HL-60/S4 treated with retinoic acid at 250 ng/mL for 4 days and 3 days (cell line): ENCODE measurements around the gene NEK6.

Experiments used
- in situ Hi-C: fragments of 300-500 bp; cut with MboI; formaldehyde crosslinking; loops from 2 replicates; pipeline ENCODE4 v1.7.0; 2022; ENCODE audit warnings: low sequenced_read_pairs

NEK6 gene

DNA sequence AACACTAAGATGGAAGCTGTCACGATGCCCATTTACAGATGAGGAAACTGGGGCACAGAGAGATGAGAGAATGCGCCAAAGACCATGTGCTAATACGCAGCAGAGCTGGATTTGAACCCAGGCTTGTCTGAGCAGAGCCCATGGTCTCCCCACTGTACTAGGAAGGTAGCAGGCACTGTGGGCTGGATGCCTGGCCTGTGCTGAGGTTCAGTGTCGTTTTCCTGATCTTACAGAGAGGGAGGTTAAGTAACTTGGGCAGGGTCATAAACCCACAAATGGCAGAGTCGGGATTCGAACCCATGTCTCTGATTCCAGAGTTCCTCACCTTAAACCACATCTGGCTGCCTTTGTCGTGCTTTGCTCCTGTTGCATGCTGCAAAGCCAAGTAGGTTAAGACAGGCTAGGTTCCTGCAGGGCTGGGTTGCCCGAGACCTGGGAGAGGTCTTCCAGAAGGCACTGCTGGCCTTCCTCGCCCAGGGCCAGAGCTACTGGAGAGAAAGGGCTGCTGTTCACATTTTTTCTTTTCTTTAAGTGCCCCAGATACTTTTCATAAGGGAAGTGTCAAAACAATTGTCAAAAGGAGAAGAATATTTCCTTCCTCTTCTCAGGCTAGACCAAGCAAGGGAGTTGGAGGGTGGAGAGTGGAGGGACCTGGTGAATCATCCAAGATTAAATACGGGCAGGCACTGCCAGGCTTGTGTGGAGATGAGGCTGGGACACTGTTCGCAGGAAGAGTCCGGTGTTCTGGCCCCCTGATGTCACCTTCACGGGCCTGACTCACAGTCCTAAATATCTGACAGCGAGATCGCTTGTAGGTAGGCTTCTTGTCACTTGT lies 3.2 kb downstream of the NEK6 start:
- in situ Hi-C loops, result no loop called here

DNA sequence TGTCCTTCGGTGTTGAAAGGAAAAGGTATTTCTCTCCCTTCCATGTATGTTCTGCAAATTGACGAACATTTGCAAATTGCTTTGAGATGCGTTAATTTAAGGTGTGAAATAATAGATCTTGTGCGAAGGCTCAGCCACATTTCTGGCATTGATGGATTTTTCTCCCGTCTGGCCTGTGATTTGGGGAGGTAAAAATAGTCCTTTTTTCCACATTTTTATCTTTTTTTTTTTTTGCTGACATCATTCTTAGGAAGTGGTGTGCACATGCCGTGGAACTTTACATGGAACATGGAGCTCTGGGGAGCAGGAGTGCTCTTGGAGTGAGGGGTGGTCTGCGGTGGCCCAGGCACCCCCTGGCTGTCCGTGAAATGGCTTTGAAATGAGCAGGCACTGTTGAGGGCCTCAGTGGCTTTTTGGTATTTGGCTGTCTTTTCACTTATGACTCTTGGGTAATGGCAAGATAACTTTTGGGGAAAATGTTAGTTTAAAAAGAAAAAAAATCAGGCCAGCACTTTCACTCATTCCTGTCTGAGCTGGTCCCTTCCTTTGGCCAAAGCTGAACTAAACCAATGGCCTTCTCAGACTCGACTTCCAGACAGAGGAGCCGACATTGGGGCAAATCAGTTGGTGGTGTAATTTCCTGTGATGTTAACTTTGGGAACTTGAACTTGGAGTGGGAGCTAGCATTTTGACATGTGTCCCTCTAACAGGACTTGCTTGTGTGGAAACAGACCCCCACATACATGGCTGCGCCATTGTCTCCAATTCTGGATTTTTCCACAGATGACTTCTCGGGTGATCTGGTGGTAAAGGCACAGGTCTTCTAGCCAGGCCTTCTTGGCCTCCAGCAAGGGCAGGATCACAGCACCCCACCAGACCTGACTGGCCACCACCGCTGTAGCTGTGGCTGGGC lies 4.2 kb downstream of the NEK6 start:
- in situ Hi-C loops, result no loop called here

DNA sequence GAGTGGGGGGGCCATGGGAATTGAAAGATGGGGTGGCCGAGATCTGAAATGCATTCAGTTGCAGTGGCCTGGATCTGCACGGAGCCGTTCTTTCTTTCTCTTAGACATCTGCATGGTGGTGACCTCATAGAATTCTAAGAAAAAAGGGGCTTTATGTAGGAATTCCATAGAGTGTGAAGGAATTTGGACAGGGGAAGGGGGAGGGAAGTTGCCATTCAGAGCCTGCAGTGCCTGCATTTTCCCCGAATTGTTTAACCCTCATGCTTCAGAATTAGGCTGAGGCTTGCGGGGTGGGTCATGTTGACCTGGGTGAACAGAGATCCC lies 4.9 kb downstream of the NEK6 start:
- in situ Hi-C loops, result no loop called here

DNA sequence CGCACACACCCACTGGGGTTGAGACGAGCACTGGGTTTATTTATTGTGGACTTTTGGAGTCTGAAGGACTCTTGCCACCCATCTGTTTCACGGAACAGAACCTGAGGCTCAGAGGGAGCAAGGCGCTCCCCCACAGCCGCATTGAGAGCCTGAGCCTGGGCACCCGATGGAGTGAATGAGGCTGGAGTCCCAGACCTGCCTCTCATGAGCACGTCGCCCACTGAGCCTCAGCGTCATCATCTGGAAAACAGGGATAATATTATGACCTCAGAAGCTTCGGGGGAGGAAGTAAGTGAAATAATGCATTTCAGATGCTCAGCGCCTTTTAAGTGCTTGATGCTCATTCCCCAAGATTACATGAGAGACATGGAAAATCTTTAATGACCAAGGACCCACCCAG lies 5.5 kb downstream of the NEK6 start:
- in situ Hi-C loops, result no loop called here

DNA sequence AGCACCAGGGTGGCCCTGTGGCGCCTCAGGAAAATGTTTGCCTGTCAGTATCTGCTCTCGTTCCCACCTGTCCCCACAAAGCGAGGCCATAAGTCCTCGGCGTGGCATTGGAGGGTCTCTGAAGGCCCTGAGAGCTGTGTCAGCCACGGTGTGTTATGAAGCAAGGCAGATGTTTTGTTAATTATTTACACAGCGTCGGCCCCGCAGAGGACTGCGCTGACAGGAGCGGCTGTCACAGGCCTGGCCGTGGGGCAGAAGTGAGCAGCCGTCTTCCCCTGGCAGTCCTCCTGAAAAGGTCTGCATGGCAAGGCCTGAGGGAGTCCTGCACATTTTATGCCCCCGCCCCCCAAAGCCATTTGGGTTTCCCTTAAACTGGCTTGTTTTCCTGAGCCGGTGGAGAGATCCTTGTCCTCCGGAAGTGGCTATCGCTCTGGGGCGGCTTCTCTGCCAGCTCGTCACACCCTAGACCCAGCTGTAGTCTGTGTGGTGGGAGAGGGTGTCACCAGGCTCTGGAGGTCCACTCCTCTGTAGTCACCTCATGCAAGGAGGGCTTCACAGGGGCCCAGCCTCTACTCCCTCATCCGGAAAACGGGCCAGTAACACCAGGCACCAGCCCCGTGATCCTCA lies 6.2 kb downstream of the NEK6 start:
- in situ Hi-C loops, result no loop called here

DNA sequence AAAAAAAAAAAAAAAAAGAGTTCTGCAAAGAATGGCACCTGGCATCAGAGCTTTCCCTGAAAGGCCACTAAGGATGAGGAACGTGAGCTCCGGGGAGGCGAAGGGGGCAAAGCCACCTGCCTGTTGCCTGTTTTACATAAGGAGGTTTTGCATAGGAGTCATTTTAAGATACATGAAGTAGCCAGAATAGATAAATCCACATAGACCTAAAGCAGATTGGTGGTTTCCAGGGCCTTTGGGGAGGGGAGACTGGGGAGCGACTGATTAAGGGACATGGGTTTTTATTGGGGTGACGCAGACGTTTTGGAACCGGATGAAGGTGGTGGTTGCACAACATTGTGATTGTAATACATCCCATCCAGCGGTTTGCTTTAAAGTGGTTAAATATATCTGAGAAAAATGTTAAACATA lies 7.1 kb downstream of the NEK6 start:
- in situ Hi-C loops, result no loop called here

DNA sequence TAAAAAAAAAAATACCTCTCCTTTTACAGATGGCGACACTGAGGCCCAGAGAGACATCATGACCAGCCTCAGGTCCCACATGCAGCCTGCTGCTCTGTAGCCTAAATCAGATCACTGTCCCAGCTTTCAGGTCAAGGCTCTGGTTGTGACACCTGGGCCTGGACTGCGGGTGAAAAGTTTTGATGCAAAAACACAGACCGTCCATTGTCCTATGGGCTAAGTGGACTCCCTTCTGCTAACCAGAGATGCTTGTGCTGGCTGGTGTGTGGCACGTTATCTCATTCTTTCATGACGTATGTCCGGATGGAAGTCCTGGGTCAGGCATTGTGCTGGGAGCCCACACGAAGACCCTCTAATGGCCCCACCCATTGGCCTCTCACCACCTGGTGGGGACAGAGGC lies 7.8 kb downstream of the NEK6 start:
- in situ Hi-C loops, result no loop called here

DNA sequence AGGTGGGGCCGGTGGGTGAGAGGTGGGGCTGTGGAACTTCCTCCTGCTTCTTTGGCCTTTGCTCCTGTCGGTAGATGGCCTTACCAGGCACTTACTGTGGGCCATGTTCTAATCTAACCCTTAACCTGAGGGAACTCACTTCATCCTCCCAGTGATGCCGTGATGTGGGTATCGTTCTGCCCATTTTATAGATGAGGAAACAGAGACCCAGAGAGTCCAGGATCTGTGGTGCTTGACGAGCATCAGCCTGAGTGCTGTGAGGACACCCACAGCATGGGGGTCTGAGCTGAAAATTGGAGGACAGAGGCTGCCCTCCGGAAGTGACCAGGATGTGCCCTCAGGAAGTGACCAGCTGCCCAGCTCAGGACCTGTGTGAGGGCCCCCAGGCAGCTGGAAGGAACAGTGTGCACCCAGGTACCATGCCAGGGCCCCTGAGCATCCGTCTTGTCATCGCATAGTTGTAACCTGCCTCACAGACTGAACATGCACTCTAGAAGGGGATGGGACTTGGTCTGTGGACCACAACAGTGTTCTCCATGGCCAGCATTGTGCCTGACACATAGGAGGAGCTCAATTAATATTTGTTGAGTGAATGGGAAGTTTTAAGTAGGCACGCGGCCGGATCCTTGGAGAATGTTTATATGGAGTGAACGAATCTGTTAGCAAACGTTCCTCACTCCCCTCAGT lies 8.5 kb downstream of the NEK6 start:
- in situ Hi-C loops, result no loop called here

DNA sequence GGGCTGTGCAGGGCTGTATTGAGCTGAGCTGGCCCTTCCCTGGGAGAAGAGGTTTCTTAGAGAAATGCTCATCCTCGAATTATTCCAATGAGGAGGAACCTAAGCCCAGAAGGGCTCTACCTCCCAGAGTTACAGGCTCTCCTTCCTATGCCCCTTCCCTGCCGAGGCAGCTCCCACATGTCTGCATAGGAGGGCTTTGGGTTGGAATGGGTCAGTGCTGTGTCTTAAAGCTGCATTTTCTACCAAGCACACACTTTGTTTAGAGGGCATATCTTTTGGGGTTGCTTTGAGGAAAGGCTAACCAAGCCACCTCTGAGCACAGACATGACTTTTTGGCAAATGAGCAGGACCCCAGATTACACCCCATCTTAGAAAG lies 9.1 kb downstream of the NEK6 start:
- in situ Hi-C loops, result no loop called here

DNA sequence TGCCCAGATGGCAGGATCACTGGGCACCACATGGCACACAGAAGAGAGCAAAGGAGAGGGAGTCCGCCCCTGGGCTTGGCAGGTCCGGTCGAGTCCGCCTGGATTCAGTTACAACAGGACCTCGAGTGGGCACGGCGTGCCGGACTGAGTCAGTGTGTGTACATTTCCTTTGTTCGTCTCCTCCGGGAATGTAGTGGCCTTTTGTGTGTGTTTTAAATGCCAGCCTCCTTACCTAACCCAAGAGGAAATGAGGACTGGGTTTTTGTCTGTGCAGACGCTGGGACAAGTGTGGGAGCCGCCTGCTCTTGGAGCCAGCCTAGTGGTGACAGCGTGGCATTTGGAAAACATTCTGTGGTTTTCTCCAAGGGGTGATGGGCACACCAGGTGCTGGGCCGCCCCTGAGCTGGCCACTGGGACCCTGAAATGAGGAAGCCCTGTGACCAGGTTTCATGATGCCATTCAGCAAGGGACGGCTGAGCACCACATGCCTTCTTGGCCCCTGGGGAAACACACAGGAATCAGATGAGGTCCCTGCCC lies 9.6 kb downstream of the NEK6 start:
- in situ Hi-C loops, result no loop called here

DNA sequence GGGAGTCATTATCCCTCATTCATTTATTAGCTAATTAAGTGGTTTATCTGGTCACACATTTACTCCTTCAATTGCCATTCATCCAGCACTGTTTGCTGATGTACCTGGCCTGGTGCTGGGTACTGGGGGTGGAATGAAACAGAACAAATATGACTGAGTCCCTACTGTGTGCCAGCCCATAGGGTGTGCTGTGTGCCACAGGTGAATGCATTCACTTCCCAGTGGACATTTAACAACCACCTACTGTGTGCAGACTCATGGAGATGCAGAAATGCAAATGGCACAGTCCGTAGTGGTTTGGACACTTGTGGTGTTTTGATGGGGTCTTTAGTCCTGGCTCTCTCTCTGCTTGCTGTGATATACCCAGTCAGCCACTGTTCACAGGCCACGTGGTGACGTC lies 10.5 kb downstream of the NEK6 start:
- in situ Hi-C loops, result no loop called here

DNA sequence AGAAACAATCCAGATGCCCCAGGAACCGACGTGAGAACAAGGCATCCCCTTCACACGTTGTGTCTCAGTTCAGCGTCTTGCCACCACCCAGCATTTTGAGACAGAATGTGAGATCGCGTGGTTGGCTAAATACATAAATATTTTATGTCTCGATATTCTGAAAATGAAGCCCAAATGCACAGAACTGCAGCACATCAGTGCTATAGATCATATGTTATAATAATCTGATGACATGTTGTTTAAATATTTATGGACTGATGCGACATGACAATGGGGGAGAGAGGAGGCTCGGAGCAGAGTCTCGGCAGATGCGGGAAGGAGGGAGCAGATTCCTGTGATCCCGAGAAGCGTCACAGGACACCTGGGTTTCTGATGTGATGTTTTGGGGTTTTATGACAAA lies 10.9 kb downstream of the NEK6 start:
- in situ Hi-C loops, result no loop called here

DNA sequence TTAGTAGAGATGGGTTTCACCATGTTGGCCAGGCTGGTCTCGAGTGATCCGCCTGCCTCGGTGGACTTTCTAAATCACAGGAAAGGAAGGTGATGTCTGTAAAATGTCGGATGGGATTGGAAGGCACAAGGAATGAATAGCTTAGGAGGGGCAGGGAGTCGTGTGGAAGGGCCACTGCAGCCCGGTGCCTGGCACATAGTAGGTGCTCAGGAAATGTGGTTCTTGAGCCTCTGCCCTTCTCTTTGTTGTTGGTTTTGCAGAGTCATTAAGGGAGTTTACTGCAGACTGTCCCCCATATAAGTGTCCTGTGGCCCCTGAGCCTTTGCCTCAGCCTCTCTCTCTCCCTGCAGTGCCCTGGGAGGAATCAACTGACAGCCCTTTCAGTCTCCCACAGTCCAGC lies 11.8 kb downstream of the NEK6 start:
- in situ Hi-C loops, result no loop called here

DNA sequence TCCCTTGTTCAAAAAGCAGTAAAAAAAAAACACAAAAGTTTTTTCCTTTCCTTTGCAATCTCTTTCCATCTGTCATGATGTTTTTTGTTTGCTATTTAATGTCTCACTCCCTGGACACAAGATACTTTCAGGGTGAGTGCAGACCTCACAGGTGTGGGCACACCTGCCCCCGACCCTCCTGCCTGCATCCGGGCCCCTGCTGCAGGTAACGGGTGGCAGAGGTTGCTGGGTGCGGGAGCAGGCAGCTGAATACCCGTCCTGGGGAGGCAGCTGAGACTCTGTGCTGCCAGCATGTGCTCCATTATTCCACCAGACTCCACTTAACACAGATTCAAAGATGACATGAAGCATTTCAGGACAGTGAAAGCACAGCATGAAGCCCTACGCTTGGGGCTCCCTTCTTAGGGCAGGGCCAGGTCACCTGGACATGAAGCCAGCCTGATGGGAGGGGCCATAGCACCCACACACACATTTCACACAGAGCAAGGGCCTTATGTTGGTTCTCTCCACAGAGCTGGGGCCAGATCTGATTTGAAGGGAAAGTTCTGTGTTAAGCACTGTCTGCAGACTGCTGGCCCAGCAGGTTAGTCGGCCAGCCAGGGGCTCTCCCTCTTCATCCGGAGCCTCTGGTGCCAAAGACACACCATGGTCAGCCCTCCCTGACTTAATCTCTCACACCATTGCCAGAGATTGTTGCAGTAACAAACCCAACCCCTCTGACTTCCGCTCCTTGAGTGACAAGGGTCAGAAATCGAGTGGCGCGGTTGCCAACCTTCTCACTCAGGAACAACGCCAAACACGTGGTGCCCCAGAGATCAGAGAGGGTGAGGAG lies 13.0 kb downstream of the NEK6 start:
- in situ Hi-C loops, result no loop called here

DNA sequence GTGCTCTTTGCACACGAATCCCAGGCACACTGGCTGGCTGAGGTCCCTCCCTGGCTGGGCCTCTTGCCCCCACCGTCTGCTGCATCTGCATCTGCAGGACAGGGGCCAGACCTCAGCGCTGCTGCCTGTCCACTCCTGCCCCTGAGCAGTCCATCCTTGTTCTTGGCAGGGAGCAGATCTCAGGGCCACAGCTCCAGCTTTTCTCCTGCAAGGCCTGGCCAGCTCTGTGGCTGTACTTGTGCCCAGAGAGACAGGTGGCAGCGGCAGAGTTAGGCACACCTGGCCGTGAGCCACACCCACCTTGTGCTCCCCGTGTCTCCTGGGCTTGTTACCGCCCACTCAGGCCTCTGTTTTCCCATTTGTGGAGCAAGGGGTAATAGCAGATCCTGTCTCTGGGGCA lies 13.9 kb downstream of the NEK6 start:
- in situ Hi-C loops, result no loop called here

DNA sequence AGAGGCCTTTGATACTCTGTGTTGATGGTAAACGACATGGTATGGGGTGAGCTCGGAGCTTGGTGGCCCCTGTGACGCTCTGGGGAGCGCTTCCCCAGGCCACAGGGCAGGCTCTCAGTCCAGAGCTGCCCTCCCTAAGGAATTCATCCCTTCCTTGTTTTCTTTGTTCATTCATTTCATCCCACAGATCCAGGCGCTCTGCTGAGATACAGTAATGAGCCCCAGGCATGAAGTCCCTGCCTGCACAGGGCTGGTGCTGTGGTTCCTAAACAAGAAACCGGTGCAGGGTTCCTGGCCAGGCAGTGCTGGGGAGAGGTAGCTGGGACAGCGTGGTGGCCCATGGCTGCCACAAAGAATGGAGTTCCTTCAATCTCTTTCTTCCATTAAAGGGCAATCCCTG lies 14.4 kb downstream of the NEK6 start:
- in situ Hi-C loops, result no loop called here

DNA sequence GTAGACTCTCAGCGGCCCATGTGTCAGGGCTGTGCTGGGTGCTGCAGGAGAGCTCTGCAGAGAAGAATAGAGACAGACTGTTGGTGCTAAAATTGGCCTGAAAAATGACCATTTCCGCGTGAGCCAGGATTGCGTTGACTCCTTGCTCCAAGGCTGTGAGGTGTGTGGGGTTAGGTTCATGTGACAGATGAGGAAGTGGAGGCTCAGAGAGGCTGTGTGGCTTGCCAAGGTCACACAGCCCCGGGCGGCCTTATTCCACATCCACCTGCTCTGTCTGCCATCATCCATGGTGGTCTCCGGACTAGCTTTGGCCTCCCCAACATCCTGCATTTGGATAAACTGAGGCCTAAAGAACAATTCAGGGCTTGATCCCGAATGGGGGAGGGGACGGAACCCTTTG lies 15.2 kb downstream of the NEK6 start:
- in situ Hi-C loops, result no loop called here

DNA sequence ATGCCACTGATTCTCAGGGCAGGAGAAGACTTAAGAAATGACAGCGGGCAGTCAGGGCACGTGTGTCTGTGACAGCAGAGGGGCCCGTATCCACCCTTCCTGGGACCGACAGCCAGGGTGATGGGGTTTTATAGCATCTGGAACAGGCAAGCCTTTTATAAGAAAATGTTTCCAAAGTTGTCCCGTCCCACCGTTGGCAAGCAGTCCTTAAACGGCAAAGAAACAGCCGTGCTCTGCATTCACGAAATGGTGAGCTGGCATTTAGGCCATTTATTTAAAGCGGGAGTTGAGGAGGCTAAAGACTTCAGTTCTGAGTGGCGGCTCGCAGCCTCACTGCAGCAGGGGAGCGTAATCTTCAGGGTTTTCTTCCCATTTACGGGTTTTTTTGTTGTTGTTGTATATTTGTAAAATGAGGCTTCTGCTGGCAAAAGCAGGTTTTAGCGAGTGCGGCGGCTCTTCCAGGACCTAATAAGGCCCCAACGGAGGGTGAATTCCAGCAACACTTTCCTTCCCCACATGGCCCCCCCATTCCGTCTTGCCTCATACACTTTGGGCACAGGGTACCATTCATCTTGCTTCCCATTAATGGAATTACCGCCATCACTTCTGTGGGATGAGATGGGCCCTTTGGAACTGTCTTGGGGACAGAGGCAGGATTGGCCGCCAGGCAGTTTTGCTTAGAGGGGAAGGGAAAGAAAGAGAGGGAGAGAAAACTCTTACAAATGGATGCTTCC lies 15.8 kb downstream of the NEK6 start:
- in situ Hi-C loops, result no loop called here

DNA sequence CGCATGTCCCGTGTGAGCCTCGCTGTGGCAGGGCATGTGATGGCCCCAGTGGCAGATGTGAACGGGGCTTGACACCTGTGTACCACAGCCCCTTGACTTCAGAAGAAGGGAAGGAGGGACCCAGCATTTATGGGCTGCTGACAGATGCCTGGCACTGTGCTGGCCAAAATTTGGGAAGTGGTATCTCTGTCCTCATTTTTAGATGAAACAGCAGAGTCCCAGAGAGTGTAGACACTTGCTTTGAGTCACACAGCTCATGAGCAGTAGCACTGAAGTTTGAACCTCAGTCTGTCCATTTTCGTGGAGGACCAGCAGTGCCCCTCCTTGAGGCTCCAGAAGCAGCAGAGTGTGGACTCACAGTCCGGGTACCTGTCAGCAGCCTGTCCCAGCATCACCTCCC lies 16.5 kb downstream of the NEK6 start:
- in situ Hi-C loops, result no loop called here

DNA sequence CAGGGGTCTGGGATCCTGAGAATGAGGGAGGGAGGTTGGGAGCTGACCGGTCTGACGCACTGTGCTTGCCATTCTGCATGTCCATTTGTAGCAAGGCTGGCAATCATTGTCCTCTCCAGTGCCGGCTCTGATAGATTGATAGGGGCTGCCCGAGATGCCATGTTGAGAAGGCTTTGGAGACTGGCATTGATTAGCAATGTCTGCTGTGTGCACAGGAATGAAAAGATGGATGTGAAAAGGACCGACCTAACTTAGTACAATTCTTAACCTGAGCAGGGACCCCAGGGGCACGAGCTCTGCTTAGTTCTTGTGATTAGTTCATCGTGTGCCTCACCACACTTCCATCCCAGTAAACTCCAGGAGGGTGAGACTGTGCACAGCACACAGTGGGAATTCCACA lies 17.0 kb downstream of the NEK6 start:
- in situ Hi-C loops, result no loop called here
